ENCODE results near the gene TNNC2. TPM values are rescaled to one million over a fixed set of nuclear protein-coding genes. Genes with fewer than 3 reads are reported as not detected.

Gene TNNC2
- total and polyA plus RNA-seq, 2 of the 13 experiments (the other 11 are each of a cell fraction or from before 2014, with no cell fraction given): 1.8 to 4.7 TPM

DNA sequence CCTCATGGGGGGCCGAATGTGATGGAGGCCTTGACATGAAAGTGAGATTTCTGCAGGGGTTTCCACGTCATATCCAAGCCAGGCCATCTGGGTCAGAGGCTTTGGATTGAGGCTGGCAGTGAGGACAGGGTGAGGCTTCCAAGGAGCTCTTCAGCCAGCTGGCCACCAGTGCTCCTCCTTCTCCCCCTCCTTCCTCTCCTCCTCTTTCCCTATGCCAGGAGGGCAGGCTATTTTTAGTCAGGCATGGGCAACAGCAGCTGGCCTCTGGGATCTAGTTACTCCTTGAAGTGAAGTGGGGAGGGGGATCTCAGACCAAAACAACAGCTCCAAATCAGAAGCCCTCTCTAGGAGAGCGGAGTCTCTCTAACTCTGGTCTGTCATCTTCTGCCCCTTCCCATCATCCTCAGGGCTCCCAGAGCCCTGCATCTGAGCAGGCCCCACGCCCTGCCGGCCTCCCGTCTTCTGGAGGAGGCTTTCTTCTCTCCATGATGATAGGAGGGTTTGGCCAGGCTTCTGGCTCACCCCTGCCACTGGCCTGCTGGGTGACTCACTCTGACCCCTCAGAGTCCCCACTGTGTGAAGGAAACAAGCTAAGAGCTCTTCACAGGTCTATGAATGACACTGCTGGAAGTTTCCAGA lies 612 bp downstream of the TNNC2 start (continued):
- TF ChIP-seq, protein P1, sequence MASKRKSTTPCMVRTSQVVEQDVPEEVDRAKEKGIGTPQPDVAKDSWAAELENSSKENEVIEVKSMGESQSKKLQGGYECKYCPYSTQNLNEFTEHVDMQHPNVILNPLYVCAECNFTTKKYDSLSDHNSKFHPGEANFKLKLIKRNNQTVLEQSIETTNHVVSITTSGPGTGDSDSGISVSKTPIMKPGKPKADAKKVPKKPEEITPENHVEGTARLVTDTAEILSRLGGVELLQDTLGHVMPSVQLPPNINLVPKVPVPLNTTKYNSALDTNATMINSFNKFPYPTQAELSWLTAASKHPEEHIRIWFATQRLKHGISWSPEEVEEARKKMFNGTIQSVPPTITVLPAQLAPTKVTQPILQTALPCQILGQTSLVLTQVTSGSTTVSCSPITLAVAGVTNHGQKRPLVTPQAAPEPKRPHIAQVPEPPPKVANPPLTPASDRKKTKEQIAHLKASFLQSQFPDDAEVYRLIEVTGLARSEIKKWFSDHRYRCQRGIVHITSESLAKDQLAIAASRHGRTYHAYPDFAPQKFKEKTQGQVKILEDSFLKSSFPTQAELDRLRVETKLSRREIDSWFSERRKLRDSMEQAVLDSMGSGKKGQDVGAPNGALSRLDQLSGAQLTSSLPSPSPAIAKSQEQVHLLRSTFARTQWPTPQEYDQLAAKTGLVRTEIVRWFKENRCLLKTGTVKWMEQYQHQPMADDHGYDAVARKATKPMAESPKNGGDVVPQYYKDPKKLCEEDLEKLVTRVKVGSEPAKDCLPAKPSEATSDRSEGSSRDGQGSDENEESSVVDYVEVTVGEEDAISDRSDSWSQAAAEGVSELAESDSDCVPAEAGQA (IDR thresholded peaks at IDR 0.05; ENCODE audit: low read depth): no peak
- TF ChIP-seq, protein P1 (CRISPR knock-in tag; IDR thresholded peaks at IDR 0.05; ENCODE audit: borderline replicate concordance): no peak
- TF ChIP-seq, protein P2, sequence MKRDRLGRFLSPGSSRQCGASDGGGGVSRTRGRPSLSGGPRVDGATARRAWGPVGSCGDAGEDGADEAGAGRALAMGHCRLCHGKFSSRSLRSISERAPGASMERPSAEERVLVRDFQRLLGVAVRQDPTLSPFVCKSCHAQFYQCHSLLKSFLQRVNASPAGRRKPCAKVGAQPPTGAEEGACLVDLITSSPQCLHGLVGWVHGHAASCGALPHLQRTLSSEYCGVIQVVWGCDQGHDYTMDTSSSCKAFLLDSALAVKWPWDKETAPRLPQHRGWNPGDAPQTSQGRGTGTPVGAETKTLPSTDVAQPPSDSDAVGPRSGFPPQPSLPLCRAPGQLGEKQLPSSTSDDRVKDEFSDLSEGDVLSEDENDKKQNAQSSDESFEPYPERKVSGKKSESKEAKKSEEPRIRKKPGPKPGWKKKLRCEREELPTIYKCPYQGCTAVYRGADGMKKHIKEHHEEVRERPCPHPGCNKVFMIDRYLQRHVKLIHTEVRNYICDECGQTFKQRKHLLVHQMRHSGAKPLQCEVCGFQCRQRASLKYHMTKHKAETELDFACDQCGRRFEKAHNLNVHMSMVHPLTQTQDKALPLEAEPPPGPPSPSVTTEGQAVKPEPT (CRISPR knock-in tag; IDR thresholded peaks at IDR 0.05; ENCODE audit: low read depth): no peak
- TF ChIP-seq, protein P3, sequence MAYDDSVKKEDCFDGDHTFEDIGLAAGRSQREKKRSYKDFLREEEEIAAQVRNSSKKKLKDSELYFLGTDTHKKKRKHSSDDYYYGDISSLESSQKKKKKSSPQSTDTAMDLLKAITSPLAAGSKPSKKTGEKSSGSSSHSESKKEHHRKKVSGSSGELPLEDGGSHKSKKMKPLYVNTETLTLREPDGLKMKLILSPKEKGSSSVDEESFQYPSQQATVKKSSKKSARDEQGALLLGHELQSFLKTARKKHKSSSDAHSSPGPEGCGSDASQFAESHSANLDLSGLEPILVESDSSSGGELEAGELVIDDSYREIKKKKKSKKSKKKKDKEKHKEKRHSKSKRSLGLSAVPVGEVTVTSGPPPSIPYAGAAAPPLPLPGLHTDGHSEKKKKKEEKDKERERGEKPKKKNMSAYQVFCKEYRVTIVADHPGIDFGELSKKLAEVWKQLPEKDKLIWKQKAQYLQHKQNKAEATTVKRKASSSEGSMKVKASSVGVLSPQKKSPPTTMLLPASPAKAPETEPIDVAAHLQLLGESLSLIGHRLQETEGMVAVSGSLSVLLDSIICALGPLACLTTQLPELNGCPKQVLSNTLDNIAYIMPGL (CRISPR knock-in tag; IDR thresholded peaks at IDR 0.05; ENCODE audit: borderline replicate concordance in 1 of 2, low read depth in 1 of 2): no peak
- 0 out of 2 replicates have a peak, but pooled peaks have one; percentile 12 for TF ChIP-seq GATAD2A (CRISPR knock-in tag; IDR thresholded peaks at IDR 0.05)
- TF ChIP-seq KAT2B (IDR thresholded peaks at IDR 0.05; ENCODE audit: borderline replicate concordance, low read depth, low read length): no peak
- TF ChIP-seq, protein P4, sequence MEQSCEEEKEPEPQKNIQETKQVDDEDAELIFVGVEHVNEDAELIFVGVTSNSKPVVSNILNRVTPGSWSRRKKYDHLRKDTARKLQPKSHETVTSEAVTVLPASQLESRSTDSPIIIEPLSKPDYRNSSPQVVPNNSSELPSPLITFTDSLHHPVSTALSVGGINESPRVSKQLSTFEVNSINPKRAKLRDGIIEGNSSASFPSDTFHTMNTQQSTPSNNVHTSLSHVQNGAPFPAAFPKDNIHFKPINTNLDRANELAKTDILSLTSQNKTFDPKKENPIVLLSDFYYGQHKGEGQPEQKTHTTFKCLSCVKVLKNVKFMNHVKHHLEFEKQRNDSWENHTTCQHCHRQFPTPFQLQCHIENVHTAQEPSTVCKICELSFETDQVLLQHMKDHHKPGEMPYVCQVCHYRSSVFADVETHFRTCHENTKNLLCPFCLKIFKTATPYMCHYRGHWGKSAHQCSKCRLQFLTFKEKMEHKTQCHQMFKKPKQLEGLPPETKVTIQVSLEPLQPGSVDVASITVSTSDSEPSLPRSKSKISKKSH (CRISPR knock-in tag; IDR thresholded peaks at IDR 0.05; ENCODE audit: borderline replicate concordance): no peak
- no peak for TF ChIP-seq NPAS2 (CRISPR knock-in tag; IDR thresholded peaks at IDR 0.05; ENCODE audit: borderline replicate concordance)
- no peak for TF ChIP-seq PAF1 (CRISPR knock-in tag; IDR thresholded peaks at IDR 0.05)
- TF ChIP-seq ZSCAN25 (CRISPR knock-in tag; IDR thresholded peaks at IDR 0.05): no peak
- TF ChIP-seq ZSCAN30 (CRISPR knock-in tag; IDR thresholded peaks at IDR 0.05): no peak
- TF ChIP-seq ZBTB1 (CRISPR knock-in tag; IDR thresholded peaks at IDR 0.05; ENCODE audit: borderline replicate concordance): no peak
- TF ChIP-seq, protein P5, sequence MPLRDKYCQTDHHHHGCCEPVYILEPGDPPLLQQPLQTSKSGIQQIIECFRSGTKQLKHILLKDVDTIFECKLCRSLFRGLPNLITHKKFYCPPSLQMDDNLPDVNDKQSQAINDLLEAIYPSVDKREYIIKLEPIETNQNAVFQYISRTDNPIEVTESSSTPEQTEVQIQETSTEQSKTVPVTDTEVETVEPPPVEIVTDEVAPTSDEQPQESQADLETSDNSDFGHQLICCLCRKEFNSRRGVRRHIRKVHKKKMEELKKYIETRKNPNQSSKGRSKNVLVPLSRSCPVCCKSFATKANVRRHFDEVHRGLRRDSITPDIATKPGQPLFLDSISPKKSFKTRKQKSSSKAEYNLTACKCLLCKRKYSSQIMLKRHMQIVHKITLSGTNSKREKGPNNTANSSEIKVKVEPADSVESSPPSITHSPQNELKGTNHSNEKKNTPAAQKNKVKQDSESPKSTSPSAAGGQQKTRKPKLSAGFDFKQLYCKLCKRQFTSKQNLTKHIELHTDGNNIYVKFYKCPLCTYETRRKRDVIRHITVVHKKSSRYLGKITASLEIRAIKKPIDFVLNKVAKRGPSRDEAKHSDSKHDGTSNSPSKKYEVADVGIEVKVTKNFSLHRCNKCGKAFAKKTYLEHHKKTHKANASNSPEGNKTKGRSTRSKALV (CRISPR knock-in tag; IDR thresholded peaks at IDR 0.05): no peak
- TF ChIP-seq, protein P6, sequence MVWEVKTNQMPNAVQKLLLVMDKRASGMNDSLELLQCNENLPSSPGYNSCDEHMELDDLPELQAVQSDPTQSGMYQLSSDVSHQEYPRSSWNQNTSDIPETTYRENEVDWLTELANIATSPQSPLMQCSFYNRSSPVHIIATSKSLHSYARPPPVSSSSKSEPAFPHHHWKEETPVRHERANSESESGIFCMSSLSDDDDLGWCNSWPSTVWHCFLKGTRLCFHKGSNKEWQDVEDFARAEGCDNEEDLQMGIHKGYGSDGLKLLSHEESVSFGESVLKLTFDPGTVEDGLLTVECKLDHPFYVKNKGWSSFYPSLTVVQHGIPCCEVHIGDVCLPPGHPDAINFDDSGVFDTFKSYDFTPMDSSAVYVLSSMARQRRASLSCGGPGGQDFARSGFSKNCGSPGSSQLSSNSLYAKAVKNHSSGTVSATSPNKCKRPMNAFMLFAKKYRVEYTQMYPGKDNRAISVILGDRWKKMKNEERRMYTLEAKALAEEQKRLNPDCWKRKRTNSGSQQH (CRISPR knock-in tag; IDR thresholded peaks at IDR 0.05; ENCODE audit: low read depth): no peak
